HEK293 (cell line): Measurements from ENCODE around the gene NOC2L.

ENCODE experiments used
- GLIS2 ChIP-seq: fragments of 450-650 bp; formaldehyde crosslinking; IDR thresholded peaks from 2 replicates; pipeline ENCODE4 v1.5.1; 2016; ENCODE audit warnings: missing biosample characterization, missing genetic modification characterization
- HOXA7 ChIP-seq: sonication (generic); formaldehyde crosslinking; IDR thresholded peaks from 2 replicates; pipeline ENCODE4 v1.8.1; 2022; ENCODE audit warnings: missing genetic modification reagents, borderline replicate concordance
- KLF1 ChIP-seq: fragments of 450-650 bp; formaldehyde crosslinking; IDR thresholded peaks from 2 replicates; pipeline ENCODE4 v1.5.1; 2016; ENCODE audit warnings: missing biosample characterization, missing genetic modification characterization
- YY2 ChIP-seq: fragments of 450-650 bp; formaldehyde crosslinking; IDR thresholded peaks from 2 replicates; pipeline ENCODE4 v1.5.1; 2016; ENCODE audit warnings: missing biosample characterization, missing genetic modification characterization
- ZBTB1 ChIP-seq: fragments of 450-650 bp; formaldehyde crosslinking; IDR thresholded peaks from 2 replicates; pipeline ENCODE4 v1.5.1; 2016; ENCODE audit warnings: missing biosample characterization, missing genetic modification characterization
- ZBTB48 ChIP-seq: fragments of 450-650 bp; formaldehyde crosslinking; IDR thresholded peaks from 2 replicates; pipeline ENCODE4 v1.5.1; 2016; ENCODE audit warnings: missing biosample characterization, missing genetic modification characterization
- ZNF114 ChIP-seq: fragments of 450-650 bp; formaldehyde crosslinking; IDR thresholded peaks from 2 replicates; pipeline ENCODE4 v1.5.0; 2017; ENCODE audit warnings: missing biosample characterization, missing genetic modification characterization
- ZNF174 ChIP-seq: fragments of 450-650 bp; formaldehyde crosslinking; IDR thresholded peaks from 2 replicates; pipeline ENCODE4 v1.5.0; 2017; ENCODE audit warnings: missing biosample characterization, mild to moderate bottlenecking, missing genetic modification characterization
- ZNF214 ChIP-seq: fragments of 450-650 bp; formaldehyde crosslinking; IDR thresholded peaks from 2 replicates; pipeline ENCODE4 v1.5.1; 2017; ENCODE audit warnings: missing biosample characterization, mild to moderate bottlenecking, missing genetic modification characterization, borderline replicate concordance
- ZNF302 ChIP-seq: fragments of 450-650 bp; formaldehyde crosslinking; IDR thresholded peaks from 2 replicates; pipeline ENCODE4 v1.5.1; 2016; ENCODE audit warnings: missing biosample characterization, missing genetic modification characterization, low read depth
- ZNF558 ChIP-seq: fragments of 450-650 bp; formaldehyde crosslinking; IDR thresholded peaks from 2 replicates; pipeline ENCODE4 v1.5.1; 2016; ENCODE audit warnings: missing biosample characterization, missing genetic modification characterization
- ZNF561 ChIP-seq: fragments of 450-650 bp; IDR thresholded peaks from 2 replicates; pipeline ENCODE4 v1.5.1; 2018; ENCODE audit warnings: missing biosample characterization, missing genetic modification characterization, borderline replicate concordance
- ZNF596 ChIP-seq: fragments of 450-650 bp; IDR thresholded peaks from 2 replicates; pipeline ENCODE4 v1.5.0; 2018; ENCODE audit warnings: missing biosample characterization, mild to moderate bottlenecking, missing genetic modification characterization, moderate library complexity
- ZNF654 ChIP-seq: fragments of 450-650 bp; formaldehyde crosslinking; IDR thresholded peaks from 2 replicates; pipeline ENCODE4 v1.5.1; 2016; ENCODE audit warnings: low read depth, missing biosample characterization, missing genetic modification characterization
- ZNF670 ChIP-seq: fragments of 450-650 bp; formaldehyde crosslinking; IDR thresholded peaks from 2 replicates; pipeline ENCODE4 v1.5.1; 2016; ENCODE audit warnings: missing biosample characterization, missing genetic modification characterization, low read depth
- ZNF677 ChIP-seq: fragments of 450-650 bp; IDR thresholded peaks from 2 replicates; pipeline ENCODE4 v1.5.0; 2018; ENCODE audit warnings: missing biosample characterization, mild to moderate bottlenecking, missing genetic modification characterization, moderate library complexity
- ZNF776 ChIP-seq: fragments of 450-650 bp; formaldehyde crosslinking; IDR thresholded peaks from 2 replicates; pipeline ENCODE4 v1.5.0; 2017; ENCODE audit warnings: missing biosample characterization, missing genetic modification characterization, borderline replicate concordance
- ZNF843 ChIP-seq: fragments of 450-650 bp; formaldehyde crosslinking; IDR thresholded peaks from 2 replicates; pipeline ENCODE4 v1.5.1; 2016; ENCODE audit warnings: missing biosample characterization, missing genetic modification characterization
- ZSCAN30 ChIP-seq: fragments of 450-650 bp; IDR thresholded peaks from 2 replicates; pipeline ENCODE4 v1.5.1; 2018; ENCODE audit warnings: missing biosample characterization, mild to moderate bottlenecking, missing genetic modification characterization, moderate library complexity
- TF ChIP-seq, protein P1 (sequence below): fragments of 450-650 bp; formaldehyde crosslinking; IDR thresholded peaks from 2 replicates; pipeline ENCODE4 v1.5.1; 2016; ENCODE audit warnings: missing biosample characterization, missing genetic modification characterization
- TF ChIP-seq, protein P2 (sequence below): fragments of 450-650 bp; formaldehyde crosslinking; IDR thresholded peaks from 2 replicates; pipeline ENCODE4 v1.5.1; 2016; ENCODE audit warnings: missing biosample characterization, missing genetic modification characterization
- TF ChIP-seq, protein P3 (sequence below): fragments of 450-650 bp; formaldehyde crosslinking; IDR thresholded peaks from 2 replicates; pipeline ENCODE4 v1.5.1; 2016; ENCODE audit warnings: missing biosample characterization, missing genetic modification characterization
- TF ChIP-seq, protein P4 (sequence below): fragments of 450-650 bp; formaldehyde crosslinking; IDR thresholded peaks from 2 replicates; pipeline ENCODE4 v1.5.1; 2016; ENCODE audit warnings: missing biosample characterization, missing genetic modification characterization
- TF ChIP-seq, protein P5 (sequence below): fragments of 450-650 bp; formaldehyde crosslinking; IDR thresholded peaks from 2 replicates; pipeline ENCODE4 v1.5.1; 2017; ENCODE audit warnings: missing biosample characterization, missing genetic modification characterization
- TF ChIP-seq, protein P6 (sequence below): fragments of 450-650 bp; formaldehyde crosslinking; IDR thresholded peaks from 2 replicates; pipeline ENCODE4 v1.5.1; 2017; ENCODE audit warnings: missing biosample characterization, missing genetic modification characterization

NOC2L gene

DNA sequence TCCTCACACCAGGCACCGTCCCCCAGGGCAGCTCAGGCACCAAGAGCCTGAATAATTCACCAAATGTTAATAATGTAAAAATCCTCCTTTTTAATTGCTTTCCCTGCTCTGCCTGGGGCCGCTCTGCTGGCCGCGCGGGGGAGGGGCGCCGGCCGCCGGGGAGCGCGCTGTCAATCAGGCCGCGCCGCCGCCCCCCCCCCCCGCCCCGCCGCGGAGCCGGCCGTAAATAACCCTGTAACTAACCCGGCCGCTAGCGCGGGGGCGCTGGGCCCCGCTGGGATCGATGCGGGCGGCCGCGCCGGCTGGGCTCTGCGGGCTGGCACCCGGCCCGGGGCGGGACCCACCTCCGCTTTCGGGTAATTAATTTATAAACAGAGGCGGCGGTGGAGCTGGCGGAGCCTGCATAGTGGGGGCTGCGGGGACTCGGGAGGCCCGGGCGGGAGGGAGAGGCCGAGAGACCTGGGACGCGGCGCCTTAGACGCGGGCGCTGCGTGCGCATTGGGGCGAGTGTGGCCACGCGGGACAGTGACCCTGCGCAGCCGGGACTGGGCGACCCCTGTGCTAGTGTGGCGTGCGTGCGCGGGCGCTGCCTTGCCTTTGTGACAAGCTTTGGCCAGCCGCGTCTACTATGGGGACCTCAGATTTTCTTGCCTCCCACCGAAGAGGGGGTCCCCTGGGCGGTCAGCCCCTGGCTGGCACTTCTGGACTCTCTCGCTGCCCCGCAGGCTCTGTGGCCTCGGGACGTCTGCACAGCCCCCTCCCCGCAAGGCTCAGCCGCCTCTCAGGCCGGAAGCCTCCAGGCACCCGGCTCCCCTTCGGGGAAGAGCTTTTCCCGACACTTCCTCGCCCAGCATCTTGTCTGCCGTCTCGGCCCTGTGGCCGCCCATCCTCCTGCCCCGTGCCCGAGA lies 18.7 kb downstream of the NOC2L start (continued):
- TF ChIP-seq ZNF776 (tag by site-specific recombination) (no peak), ZBTB1 (tag by site-specific recombination) (peak; percentile 74), ZNF654 (tag by site-specific recombination) (no peak), ZNF596 (tag by site-specific recombination) (peak; percentile 62), YY2 (tag by site-specific recombination) (no peak), ZNF561 (tag by site-specific recombination) (peak; percentile 96), ZNF174 (no peak), ZNF843 (tag by site-specific recombination) (peak; percentile 54; the same call in 1 of the 2 replicates), ZNF302 (tag by site-specific recombination) (no peak), ZNF677 (no peak), ZSCAN30 (peak; percentile 63), ZNF214 (no peak), HOXA7 (CRISPR knock-in tag) (no peak), GLIS2 (tag by site-specific recombination) (peak; percentile 28; the same call in 1 of the 2 replicates), KLF1 (tag by site-specific recombination) (peak; percentile 74), ZNF114 (no peak), ZNF670 (no peak), ZNF558 (tag by site-specific recombination) (no peak), ZBTB48 (peak; percentile 38)
- TF ChIP-seq, protein P1, sequence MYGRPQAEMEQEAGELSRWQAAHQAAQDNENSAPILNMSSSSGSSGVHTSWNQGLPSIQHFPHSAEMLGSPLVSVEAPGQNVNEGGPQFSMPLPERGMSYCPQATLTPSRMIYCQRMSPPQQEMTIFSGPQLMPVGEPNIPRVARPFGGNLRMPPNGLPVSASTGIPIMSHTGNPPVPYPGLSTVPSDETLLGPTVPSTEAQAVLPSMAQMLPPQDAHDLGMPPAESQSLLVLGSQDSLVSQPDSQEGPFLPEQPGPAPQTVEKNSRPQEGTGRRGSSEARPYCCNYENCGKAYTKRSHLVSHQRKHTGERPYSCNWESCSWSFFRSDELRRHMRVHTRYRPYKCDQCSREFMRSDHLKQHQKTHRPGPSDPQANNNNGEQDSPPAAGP (tag by site-specific recombination): peak; percentile 71; the same call in 1 of the 2 replicates
- TF ChIP-seq, protein P2, sequence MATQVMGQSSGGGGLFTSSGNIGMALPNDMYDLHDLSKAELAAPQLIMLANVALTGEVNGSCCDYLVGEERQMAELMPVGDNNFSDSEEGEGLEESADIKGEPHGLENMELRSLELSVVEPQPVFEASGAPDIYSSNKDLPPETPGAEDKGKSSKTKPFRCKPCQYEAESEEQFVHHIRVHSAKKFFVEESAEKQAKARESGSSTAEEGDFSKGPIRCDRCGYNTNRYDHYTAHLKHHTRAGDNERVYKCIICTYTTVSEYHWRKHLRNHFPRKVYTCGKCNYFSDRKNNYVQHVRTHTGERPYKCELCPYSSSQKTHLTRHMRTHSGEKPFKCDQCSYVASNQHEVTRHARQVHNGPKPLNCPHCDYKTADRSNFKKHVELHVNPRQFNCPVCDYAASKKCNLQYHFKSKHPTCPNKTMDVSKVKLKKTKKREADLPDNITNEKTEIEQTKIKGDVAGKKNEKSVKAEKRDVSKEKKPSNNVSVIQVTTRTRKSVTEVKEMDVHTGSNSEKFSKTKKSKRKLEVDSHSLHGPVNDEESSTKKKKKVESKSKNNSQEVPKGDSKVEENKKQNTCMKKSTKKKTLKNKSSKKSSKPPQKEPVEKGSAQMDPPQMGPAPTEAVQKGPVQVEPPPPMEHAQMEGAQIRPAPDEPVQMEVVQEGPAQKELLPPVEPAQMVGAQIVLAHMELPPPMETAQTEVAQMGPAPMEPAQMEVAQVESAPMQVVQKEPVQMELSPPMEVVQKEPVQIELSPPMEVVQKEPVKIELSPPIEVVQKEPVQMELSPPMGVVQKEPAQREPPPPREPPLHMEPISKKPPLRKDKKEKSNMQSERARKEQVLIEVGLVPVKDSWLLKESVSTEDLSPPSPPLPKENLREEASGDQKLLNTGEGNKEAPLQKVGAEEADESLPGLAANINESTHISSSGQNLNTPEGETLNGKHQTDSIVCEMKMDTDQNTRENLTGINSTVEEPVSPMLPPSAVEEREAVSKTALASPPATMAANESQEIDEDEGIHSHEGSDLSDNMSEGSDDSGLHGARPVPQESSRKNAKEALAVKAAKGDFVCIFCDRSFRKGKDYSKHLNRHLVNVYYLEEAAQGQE (tag by site-specific recombination): no peak
- TF ChIP-seq, protein P3, sequence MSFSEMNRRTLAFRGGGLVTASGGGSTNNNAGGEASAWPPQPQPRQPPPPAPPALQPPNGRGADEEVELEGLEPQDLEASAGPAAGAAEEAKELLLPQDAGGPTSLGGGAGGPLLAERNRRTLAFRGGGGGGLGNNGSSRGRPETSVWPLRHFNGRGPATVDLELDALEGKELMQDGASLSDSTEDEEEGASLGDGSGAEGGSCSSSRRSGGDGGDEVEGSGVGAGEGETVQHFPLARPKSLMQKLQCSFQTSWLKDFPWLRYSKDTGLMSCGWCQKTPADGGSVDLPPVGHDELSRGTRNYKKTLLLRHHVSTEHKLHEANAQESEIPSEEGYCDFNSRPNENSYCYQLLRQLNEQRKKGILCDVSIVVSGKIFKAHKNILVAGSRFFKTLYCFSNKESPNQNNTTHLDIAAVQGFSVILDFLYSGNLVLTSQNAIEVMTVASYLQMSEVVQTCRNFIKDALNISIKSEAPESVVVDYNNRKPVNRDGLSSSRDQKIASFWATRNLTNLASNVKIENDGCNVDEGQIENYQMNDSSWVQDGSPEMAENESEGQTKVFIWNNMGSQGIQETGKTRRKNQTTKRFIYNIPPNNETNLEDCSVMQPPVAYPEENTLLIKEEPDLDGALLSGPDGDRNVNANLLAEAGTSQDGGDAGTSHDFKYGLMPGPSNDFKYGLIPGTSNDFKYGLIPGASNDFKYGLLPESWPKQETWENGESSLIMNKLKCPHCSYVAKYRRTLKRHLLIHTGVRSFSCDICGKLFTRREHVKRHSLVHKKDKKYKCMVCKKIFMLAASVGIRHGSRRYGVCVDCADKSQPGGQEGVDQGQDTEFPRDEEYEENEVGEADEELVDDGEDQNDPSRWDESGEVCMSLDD: peak; percentile 78
- TF ChIP-seq, protein P4, sequence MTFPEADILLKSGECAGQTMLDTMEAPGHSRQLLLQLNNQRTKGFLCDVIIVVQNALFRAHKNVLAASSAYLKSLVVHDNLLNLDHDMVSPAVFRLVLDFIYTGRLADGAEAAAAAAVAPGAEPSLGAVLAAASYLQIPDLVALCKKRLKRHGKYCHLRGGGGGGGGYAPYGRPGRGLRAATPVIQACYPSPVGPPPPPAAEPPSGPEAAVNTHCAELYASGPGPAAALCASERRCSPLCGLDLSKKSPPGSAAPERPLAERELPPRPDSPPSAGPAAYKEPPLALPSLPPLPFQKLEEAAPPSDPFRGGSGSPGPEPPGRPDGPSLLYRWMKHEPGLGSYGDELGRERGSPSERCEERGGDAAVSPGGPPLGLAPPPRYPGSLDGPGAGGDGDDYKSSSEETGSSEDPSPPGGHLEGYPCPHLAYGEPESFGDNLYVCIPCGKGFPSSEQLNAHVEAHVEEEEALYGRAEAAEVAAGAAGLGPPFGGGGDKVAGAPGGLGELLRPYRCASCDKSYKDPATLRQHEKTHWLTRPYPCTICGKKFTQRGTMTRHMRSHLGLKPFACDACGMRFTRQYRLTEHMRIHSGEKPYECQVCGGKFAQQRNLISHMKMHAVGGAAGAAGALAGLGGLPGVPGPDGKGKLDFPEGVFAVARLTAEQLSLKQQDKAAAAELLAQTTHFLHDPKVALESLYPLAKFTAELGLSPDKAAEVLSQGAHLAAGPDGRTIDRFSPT: peak; percentile 89
- TF ChIP-seq, protein P5, sequence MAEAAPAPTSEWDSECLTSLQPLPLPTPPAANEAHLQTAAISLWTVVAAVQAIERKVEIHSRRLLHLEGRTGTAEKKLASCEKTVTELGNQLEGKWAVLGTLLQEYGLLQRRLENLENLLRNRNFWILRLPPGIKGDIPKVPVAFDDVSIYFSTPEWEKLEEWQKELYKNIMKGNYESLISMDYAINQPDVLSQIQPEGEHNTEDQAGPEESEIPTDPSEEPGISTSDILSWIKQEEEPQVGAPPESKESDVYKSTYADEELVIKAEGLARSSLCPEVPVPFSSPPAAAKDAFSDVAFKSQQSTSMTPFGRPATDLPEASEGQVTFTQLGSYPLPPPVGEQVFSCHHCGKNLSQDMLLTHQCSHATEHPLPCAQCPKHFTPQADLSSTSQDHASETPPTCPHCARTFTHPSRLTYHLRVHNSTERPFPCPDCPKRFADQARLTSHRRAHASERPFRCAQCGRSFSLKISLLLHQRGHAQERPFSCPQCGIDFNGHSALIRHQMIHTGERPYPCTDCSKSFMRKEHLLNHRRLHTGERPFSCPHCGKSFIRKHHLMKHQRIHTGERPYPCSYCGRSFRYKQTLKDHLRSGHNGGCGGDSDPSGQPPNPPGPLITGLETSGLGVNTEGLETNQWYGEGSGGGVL (tag by site-specific recombination): peak; percentile 89
- TF ChIP-seq, protein P6, sequence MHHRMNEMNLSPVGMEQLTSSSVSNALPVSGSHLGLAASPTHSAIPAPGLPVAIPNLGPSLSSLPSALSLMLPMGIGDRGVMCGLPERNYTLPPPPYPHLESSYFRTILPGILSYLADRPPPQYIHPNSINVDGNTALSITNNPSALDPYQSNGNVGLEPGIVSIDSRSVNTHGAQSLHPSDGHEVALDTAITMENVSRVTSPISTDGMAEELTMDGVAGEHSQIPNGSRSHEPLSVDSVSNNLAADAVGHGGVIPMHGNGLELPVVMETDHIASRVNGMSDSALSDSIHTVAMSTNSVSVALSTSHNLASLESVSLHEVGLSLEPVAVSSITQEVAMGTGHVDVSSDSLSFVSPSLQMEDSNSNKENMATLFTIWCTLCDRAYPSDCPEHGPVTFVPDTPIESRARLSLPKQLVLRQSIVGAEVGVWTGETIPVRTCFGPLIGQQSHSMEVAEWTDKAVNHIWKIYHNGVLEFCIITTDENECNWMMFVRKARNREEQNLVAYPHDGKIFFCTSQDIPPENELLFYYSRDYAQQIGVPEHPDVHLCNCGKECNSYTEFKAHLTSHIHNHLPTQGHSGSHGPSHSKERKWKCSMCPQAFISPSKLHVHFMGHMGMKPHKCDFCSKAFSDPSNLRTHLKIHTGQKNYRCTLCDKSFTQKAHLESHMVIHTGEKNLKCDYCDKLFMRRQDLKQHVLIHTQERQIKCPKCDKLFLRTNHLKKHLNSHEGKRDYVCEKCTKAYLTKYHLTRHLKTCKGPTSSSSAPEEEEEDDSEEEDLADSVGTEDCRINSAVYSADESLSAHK (tag by site-specific recombination): peak; percentile 69; the same call in 1 of the 2 replicates
